ENCODE results near the gene TMEM92. TPM values are rescaled to one million over a fixed set of nuclear protein-coding genes. Genes with fewer than 3 reads are reported as not detected.

The TMEM92 gene
- total and polyA plus RNA-seq, 2 of the 13 experiments (the other 11 are each of a cell fraction or from before 2014, with no cell fraction given), result 0.07 TPM; not detected in 1

DNA sequence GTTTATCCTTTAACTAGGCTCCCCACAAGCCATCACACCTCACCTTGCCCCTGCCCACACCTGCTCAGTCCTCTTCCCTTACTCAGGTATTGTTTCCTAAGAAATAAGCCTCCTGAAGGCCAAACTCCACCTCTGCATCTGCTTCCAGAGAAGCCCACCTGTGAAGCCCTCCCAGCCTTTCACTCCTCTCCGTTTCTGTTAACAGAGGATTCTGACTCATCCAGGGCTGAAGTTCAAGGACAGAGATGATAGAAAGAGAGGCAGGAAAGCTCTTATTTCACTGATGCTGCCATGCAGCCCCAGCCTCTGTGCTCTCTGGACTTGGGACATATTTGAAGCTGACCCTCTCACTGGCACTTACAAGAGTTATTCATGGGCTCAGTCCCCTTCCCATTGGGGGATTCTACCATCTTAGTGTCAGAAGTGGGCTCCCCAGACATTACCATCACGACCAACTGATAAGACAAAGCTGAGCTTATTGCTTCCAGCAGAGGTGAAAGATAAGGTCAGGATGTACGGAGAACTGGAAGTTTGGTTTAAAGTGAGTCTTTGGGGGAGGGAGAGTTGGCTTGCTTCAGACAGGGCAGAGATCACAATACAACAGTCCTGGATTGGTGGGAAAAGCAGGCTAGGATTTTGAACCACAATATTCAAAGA, 36.3 kb downstream of the TMEM92 start (continued):
- TF ChIP-seq ZBTB44 (CRISPR knock-in tag; IDR thresholded peaks at IDR 0.05) (no peak), ZNF331 (CRISPR knock-in tag; IDR thresholded peaks at IDR 0.05) (0 out of 2 replicates have a peak, but pooled peaks have one; percentile 18), HCFC1 (IDR thresholded peaks at IDR 0.05; ENCODE audit: low read depth, low read length) (no peak), ZNF768 (CRISPR knock-in tag; IDR thresholded peaks at IDR 0.05) (no peak), ZNF781 (CRISPR knock-in tag; IDR thresholded peaks at IDR 0.05; ENCODE audit: borderline replicate concordance, not compliant biosample characterization) (no peak), MAFF (IDR thresholded peaks at IDR 0.05; ENCODE audit: low read depth, low read length) (no peak), TRIM24 (CRISPR knock-in tag; IDR thresholded peaks at IDR 0.05) (no peak), TFAP4 (IDR thresholded peaks at IDR 0.05; ENCODE audit: borderline replicate concordance, low read depth) (no peak), NR2C2 (CRISPR knock-in tag; IDR thresholded peaks at IDR 0.05; ENCODE audit: borderline replicate concordance) (peak; percentile 42), ZNF878 (CRISPR knock-in tag; IDR thresholded peaks at IDR 0.05) (no peak), SALL1 (CRISPR knock-in tag; IDR thresholded peaks at IDR 0.05) (peak; percentile 74), RFXAP (CRISPR knock-in tag; IDR thresholded peaks at IDR 0.05; ENCODE audit: borderline replicate concordance) (no peak), RAD51 (IDR thresholded peaks at IDR 0.05; ENCODE audit: borderline replicate concordance) (no peak), ZNF703 (CRISPR knock-in tag; IDR thresholded peaks at IDR 0.05; ENCODE audit: borderline replicate concordance) (no peak), ZNF589 (CRISPR knock-in tag; conservative IDR thresholded peaks at IDR 0.05) (no peak), HNRNPL (IDR thresholded peaks at IDR 0.05; ENCODE audit: low read depth, low read length) (no peak)
- TF ChIP-seq, protein P1, sequence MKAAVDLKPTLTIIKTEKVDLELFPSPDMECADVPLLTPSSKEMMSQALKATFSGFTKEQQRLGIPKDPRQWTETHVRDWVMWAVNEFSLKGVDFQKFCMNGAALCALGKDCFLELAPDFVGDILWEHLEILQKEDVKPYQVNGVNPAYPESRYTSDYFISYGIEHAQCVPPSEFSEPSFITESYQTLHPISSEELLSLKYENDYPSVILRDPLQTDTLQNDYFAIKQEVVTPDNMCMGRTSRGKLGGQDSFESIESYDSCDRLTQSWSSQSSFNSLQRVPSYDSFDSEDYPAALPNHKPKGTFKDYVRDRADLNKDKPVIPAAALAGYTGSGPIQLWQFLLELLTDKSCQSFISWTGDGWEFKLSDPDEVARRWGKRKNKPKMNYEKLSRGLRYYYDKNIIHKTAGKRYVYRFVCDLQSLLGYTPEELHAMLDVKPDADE (CRISPR knock-in tag; IDR thresholded peaks at IDR 0.05), result no peak
- TF ChIP-seq, protein P2, sequence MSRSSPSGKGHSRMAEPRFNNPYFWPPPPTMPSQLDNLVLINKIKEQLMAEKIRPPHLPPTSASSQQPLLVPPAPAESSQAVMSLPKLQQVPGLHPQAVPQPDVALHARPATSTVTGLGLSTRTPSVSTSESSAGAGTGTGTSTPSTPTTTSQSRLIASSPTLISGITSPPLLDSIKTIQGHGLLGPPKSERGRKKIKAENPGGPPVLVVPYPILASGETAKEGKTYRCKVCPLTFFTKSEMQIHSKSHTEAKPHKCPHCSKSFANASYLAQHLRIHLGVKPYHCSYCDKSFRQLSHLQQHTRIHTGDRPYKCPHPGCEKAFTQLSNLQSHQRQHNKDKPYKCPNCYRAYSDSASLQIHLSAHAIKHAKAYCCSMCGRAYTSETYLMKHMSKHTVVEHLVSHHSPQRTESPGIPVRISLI (CRISPR knock-in tag; IDR thresholded peaks at IDR 0.05; ENCODE audit: borderline replicate concordance), result no peak
- TF ChIP-seq, protein P3, sequence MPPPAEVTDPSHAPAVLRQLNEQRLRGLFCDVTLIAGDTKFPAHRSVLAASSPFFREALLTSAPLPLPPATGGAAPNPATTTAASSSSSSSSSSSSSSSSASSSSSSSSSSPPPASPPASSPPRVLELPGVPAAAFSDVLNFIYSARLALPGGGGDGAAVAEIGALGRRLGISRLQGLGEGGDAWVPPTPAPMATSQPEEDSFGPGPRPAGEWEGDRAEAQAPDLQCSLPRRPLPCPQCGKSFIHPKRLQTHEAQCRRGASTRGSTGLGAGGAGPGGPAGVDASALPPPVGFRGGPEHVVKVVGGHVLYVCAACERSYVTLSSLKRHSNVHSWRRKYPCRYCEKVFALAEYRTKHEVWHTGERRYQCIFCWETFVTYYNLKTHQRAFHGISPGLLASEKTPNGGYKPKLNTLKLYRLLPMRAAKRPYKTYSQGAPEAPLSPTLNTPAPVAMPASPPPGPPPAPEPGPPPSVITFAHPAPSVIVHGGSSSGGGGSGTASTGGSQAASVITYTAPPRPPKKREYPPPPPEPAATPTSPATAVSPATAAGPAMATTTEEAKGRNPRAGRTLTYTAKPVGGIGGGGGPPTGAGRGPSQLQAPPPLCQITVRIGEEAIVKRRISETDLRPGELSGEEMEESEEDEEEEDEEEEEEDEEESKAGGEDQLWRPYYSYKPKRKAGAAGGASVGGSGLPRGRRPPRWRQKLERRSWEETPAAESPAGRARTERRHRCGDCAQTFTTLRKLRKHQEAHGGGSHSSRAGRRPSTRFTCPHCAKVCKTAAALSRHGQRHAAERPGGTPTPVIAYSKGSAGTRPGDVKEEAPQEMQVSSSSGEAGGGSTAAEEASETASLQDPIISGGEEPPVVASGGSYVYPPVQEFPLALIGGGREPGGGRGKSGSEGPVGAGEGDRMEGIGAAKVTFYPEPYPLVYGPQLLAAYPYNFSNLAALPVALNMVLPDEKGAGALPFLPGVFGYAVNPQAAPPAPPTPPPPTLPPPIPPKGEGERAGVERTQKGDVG (CRISPR knock-in tag; IDR thresholded peaks at IDR 0.05; ENCODE audit: borderline replicate concordance), result no peak
- TF ChIP-seq, protein P4, sequence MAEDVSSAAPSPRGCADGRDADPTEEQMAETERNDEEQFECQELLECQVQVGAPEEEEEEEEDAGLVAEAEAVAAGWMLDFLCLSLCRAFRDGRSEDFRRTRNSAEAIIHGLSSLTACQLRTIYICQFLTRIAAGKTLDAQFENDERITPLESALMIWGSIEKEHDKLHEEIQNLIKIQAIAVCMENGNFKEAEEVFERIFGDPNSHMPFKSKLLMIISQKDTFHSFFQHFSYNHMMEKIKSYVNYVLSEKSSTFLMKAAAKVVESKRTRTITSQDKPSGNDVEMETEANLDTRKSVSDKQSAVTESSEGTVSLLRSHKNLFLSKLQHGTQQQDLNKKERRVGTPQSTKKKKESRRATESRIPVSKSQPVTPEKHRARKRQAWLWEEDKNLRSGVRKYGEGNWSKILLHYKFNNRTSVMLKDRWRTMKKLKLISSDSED (CRISPR knock-in tag; IDR thresholded peaks at IDR 0.05), result no peak
